ENCODE results near the gene JHY. TPM values are rescaled to one million over a fixed set of nuclear protein-coding genes. Genes with fewer than 3 reads are reported as not detected.

JHY gene
- total and polyA plus RNA-seq, 8 donors = 7.3 to 10.0 (median 8.5) TPM

DNA sequence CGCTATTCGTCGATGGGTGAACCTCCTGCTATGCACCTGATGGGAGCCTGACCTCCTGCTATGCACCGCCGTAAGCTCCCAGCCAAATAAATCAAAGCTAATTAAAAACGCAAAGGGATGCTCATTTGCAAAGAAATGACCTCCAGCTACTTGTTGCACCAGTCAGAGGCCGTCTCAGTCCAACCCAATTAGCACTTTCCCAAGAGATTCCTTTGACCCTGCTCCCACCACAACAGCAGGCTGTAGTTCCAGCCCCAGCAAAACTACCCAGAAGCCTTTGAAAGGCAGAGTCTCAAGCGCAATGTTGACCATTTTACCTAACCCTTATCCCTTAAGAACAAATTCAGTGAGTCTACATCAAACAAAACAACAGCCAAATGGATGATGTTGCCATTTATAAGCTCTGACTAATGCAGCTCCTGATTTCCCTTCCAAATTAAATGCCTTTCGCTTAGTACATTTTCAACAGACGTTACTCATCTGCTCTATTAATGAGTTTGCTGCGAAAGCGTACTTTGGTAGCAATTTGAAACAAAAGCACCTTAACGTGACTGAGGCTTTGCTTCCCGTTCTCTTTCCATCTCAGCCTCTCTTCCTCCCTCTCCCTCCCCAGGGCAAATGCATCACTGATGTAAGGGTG lies 116.3 kb downstream of the JHY start:
- Histone ChIP-seq H3K9me3 (no peaks in the 10 kb centered on the region), H3K4me1 (no peaks in the 10 kb centered on the region), H3K4me3 (no peak overlapping the region), H3K36me3 (no peaks in the 10 kb centered on the region), H3K27me3 (peaks cover 0 to 41% of the 10 kb centered on the region in 2 donors), H3K27ac (no peak overlapping the region)
- TF ChIP-seq CTCF (IDR thresholded peaks at IDR 0.05) = no peak
- intact Hi-C loops (cut with DNase I) = no loop called here
- DNase-seq (no peak), ATAC-seq (no peak)

DNA sequence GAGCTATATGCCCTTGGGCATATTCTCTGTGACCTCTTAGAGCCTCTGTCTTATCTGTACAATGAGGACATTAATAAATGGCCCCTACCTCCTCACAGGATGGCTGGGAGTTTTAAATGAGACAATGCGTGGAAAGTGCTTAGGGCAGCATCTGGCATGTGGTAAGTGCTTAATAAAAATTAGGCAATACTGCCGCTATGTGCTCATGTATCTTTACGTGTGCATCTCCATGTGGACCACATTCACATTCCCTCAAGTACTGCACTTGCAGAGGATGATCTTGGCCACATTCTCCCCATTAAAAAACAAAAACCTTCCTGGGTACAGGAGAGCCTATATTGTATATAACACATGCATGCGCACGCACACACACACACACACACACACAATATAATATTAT lies 118.2 kb downstream of the JHY start:
- no peak for DNase-seq
- Histone ChIP-seq H3K27ac (no peak overlapping the region), H3K9me3 (no peaks in the 10 kb centered on the region), H3K27me3 (peaks cover 0 to 24% of the 10 kb centered on the region in 2 donors), H3K4me1 (no peaks in the 10 kb centered on the region), H3K4me3 (no peak overlapping the region), H3K36me3 (no peaks in the 10 kb centered on the region)
- ATAC-seq = no peak
- intact Hi-C loops (cut with DNase I) = no loop called here
- no peak for TF ChIP-seq CTCF (IDR thresholded peaks at IDR 0.05)

DNA sequence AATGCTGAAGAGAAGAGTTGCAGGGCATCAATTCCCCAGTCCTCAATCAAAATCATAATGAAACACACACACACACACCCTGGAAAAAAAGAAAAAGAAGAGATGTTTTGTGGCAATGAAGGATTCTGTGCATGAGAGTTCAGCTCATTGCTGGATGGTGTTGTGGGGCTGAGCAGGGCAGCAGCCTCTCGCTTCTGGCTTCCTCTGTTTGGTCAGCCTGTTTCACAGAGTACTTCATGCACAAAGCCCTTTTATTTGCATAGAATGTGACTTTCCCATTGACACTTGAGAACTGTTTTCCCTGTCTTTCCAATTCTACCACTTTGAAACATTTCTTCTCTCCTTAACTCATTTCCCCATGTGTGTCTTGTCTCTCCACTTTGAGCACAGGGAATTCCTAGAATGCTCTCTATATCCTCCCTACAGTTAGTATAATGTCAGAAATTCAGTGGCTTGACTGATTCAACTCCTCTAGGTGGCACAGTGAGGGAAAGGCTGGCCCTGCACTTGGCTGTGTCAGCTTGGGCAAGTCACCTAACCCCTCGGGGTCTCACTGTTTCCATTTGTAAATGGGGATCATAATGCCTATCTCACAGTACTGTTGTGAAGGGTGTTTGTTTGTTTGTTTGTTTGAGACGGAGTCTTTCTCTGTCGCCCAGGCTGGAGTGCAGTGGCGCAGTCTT lies 124.4 kb downstream of the JHY start:
- no peak overlapping the region for H3K27ac ChIP-seq
- TF ChIP-seq CTCF (IDR thresholded peaks at IDR 0.05) = no peak
- no peak for ATAC-seq
- no peak overlapping the region for H3K4me3 ChIP-seq
- H3K27me3 ChIP-seq = peaks cover 0 to 8% of the 10 kb centered on the region in 2 donors
- intact Hi-C loops (cut with DNase I) = no loop called here
- H3K36me3 ChIP-seq = no peaks in the 10 kb centered on the region
- H3K4me1 ChIP-seq = no peaks in the 10 kb centered on the region
- no peak for DNase-seq
- H3K9me3 ChIP-seq = no peaks in the 10 kb centered on the region

Other genes starting within 250 kb of the JHY start
- gene UBASH3B, start 227.0 kb upstream of the JHY start, total RNA-seq = 10 to 100 TPM; 19.3 to 38.6 TPM
- 1 to 10 TPM; 4.0 to 7.1 (median 4.9) TPM for gene UBASH3B, start 227.0 kb upstream of the JHY start, polyA plus RNA-seq (ENCODE audit: insufficient read length in 6 of 6)
- 1 to 10 TPM; 2.5 to 3.4 TPM for gene CRTAM, start 44.3 kb upstream of the JHY start, total RNA-seq
- gene CRTAM, start 44.3 kb upstream of the JHY start, polyA plus RNA-seq (ENCODE audit: insufficient read length in 6 of 6) = under 1 TPM; 0.15 to 0.43 (median 0.34) TPM
- not detected for gene BSX, start 99.1 kb downstream of the JHY start, total RNA-seq
- not detected for gene BSX, start 99.1 kb downstream of the JHY start, polyA plus RNA-seq (ENCODE audit: insufficient read length in 6 of 6)
- gene HSPA8, start 179.4 kb downstream of the JHY start, total RNA-seq = 1,000 to 10,000 TPM; 1,083 to 1,275 TPM
- gene HSPA8, start 179.4 kb downstream of the JHY start, polyA plus RNA-seq (ENCODE audit: insufficient read length in 6 of 6) = 1,000 to 10,000 TPM in 4 of 6 donors, 100 to 1,000 TPM in 2; 823 to 1,371 (median 1,063) TPM

Data from left lung (tissue), 10 donors.